BJ (cell line): ENCODE measurements around the gene CLIP1. TPM values are rescaled to one million over a fixed set of nuclear protein-coding genes. Genes with fewer than 3 reads are reported as not detected.
A peak's percentile ranks its signal among the peaks of the same experiment; 100 is the strongest.

Experiments used
- CTCF ChIA-PET: fragments of 350-600 bp; formaldehyde crosslinking; extraction: SDS; loops from one replicate; lab custom pipeline; 2021; ENCODE audit warnings: antibody characterized with exemption, inconsistent platforms; lab: Yijun Ruan, JAX
- POLR2A ChIA-PET: fragments of 300-600 bp; sonication (Branson Sonifier 250); formaldehyde crosslinking; extraction: SDS; loops from one replicate; lab custom pipeline; 2021; ENCODE audit warnings: antibody characterized with exemption; lab: Charles Lee
- DNase-seq: peaks from one replicate; pipeline ENCODE4 v3.0.0-alpha.2; 2011; ENCODE audit warnings: low read depth
- H3K27me3 ChIP-seq: 2 replicates; pipeline ENCODE4 v1.6.0; 2011; ENCODE audit warnings: low read length; ENCODE audit not compliant: control insufficient read depth, insufficient read depth
- H3K36me3 ChIP-seq: 2 replicates; pipeline ENCODE4 v1.5.1; 2011; ENCODE audit warnings: low read length; ENCODE audit not compliant: control insufficient read depth, insufficient read depth
- H3K4me3 ChIP-seq: 2 replicates; pipeline ENCODE4 v1.5.1; 2011; ENCODE audit warnings: low read depth, mild to moderate bottlenecking, control low read depth, low read length
- CTCF ChIP-seq: IDR thresholded peaks from 2 replicates; pipeline ENCODE4 v1.5.1; 2011; ENCODE audit warnings: low read depth, mild to moderate bottlenecking, control low read depth, inconsistent platforms, low read length, moderate library complexity; ENCODE audit not compliant: insufficient read depth
- polyA plus RNA-seq: library from polyadenylated mRNA; depleted of rRNA; stranded (reverse); fragments of >200 nt; gene quantifications from 2 replicates; pipeline ENCODE4 v1.2.3, GENCODE V29; 2011

Gene CLIP1
- polyA plus RNA-seq, 1 experiment: 104 TPM

DNA sequence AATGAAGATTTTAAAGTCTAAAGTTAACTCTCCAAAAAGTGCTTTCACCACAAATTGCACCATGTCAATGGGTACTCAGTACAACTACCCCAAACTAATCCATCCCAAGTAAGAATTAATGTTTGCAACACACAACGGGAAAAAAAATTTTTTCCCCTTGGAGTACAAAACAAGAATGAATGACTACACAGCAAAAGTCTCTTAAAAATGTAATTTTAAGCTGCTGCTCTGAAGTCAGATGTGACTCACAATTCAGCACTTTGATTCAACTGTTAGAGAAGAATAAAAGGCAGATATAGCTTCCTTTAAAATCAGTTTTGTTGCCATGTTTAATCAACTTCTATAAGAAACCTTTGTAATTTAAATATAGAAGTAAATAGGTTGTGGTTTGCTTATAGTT, 113.7 kb downstream of the CLIP1 start:
- Histone ChIP-seq H3K27me3 (no peaks in the 10 kb centered on the region), H3K36me3 (peaks cover 11% of the 10 kb centered on the region), H3K4me3 (no peak overlapping the region)
- POLR2A ChIA-PET: interaction anchor here (0.6 kb wide), 2 partner anchors 290 to 511 kb away, joined by 3 read pairs; no protein-coding TSS in a partner anchor
- TF ChIP-seq CTCF: no peak
- CTCF ChIA-PET: interaction anchor here (1.2 to 1.6 kb wide), 3 partner anchors 10 to 47 kb away, joined by 3 to 4 read pairs (median 4); no protein-coding TSS in a partner anchor
- peak; percentile 5 for DNase-seq

GRCh38 chr12:122306407-122306806, 116.1 kb downstream of the CLIP1 start:
- Histone ChIP-seq H3K4me3 (no peak overlapping the region), H3K27me3 (no peaks in the 10 kb centered on the region), H3K36me3 (peaks cover 12% of the 10 kb centered on the region)
- TF ChIP-seq CTCF: no peak
- ChIA-PET CTCF (interaction anchor here (0.7 kb wide), 1 partner anchor 531 kb away, joined by 3 read pairs; no protein-coding TSS in a partner anchor), POLR2A (no interaction called here)
- no peak for DNase-seq

DNA sequence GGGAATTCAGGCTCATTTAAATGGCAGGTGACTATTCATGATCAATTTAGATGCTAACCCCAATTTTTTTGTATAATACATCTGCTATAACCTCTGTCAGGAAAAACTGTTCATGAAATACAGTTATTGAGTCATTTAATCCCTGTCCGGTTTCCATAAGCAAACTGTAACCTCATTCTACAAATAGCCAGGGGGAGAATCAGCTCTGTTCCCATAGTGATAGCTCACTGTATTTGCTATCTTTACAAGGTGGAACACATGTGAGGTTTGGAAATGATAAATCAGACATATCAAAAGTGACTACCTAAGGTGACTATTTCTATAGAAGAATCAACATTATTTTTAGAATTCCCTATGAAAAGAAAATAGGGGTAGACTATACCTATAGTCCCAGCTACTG, 117.5 kb downstream of the CLIP1 start:
- no peaks in the 10 kb centered on the region for H3K27me3 ChIP-seq
- no peak for TF ChIP-seq CTCF
- CTCF ChIA-PET: interaction anchor here (1.1 kb wide), 1 partner anchor 31 kb away, joined by 3 read pairs; no protein-coding TSS in a partner anchor
- DNase-seq: no peak
- H3K36me3 ChIP-seq: peaks cover 12% of the 10 kb centered on the region
- POLR2A ChIA-PET: no interaction called here
- no peak overlapping the region for H3K4me3 ChIP-seq

DNA sequence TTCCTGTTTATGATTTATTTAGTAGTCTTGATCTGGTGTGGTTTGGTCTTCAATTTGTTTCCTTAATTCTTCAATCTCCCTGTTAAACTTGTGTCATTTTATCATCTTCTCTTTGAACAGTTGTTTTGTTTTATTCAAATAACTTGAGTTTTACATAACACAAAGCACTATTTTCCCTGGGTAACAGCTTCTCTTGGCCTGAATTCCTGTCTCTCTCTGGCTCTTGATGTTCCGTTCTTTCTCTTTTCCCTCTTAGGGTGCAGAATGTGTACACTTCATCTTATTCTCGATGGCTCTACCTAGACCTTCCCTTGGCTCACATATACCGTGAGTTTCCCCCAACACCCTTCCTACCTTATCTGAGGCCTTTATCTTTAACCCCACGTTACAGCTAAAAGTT, 119.4 kb downstream of the CLIP1 start:
- peaks cover 11% of the 10 kb centered on the region for H3K36me3 ChIP-seq
- no peak overlapping the region for H3K4me3 ChIP-seq
- ChIA-PET CTCF (no interaction called here), POLR2A (no interaction called here)
- no peaks in the 10 kb centered on the region for H3K27me3 ChIP-seq
- DNase-seq: no peak
- TF ChIP-seq CTCF: no peak

DNA sequence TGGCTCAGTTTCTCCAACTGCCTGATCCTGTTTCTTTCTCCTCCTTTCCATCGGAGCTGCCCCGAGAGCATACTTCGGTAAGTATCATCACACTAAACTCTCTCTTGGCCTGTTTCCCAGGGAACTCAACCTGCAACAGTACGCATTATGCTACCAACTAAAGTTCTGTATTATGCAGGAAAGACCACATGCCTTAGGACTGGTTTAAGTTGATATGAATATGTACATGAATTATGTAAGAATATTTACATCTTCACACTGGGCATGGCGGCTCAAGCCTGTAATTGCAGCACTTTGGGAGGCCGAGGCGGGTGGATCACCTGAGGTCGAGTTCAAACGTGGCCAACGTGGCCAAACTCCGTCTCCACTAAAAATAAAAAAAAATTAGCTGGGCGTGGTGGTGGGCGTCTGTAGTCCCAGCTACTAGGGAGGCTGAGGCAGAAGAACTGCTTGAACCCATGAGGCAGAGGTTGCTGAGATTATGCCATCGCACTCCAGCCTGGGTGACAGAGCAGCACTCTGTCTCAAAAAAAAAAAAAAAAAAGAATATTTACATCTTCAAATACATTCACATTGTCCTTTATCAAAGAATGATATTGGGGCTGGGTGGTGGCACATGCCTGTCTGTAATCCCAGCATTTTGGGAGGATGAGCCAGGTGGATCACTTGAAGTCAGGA, 124.3 kb downstream of the CLIP1 start:
- ChIA-PET CTCF (no interaction called here), POLR2A (no interaction called here)
- TF ChIP-seq CTCF: no peak
- peaks cover 11% of the 10 kb centered on the region for H3K36me3 ChIP-seq
- H3K27me3 ChIP-seq: no peaks in the 10 kb centered on the region
- DNase-seq: no peak
- H3K4me3 ChIP-seq: no peak overlapping the region
